Stimulated activated naive CD8-positive, alpha-beta T cell treated with anti-CD3 and anti-CD28 coated beads, Interleukin-15, amount 100 ng/mL, for 72 hours (primary cell): Measurements from ENCODE around the gene CREB1.

Source experiments
- ATAC-seq: fragments of 150-1000 bp; cut with Tn5 transposase; 2 replicates; pipeline ENCODE4 v1.10.0; 2021; ENCODE audit warnings: mild to moderate bottlenecking, moderate library complexity
- DNase-seq, 2 donors: peaks; one replicate each; pipeline ENCODE4 v3.0.0; 2021 to 2022
- H3K27ac Mint-ChIP-seq, 2 donors: one replicate each; pipeline ENCODE4 v1.8.0; 2022; ENCODE audit warnings: mild to moderate bottlenecking in 2 of 2, mixed read lengths in 2 of 2, moderate library complexity in 2 of 2
- H3K27me3 Mint-ChIP-seq: one replicate; pipeline ENCODE4 v1.8.0; 2022; ENCODE audit warnings: mixed read lengths
- H3K4me1 Mint-ChIP-seq: one replicate; pipeline ENCODE4 v1.8.0; 2022; ENCODE audit warnings: mild to moderate bottlenecking, mixed read lengths
- H3K4me3 Mint-ChIP-seq, 2 donors: one replicate each; pipeline ENCODE4 v1.8.0; 2022; ENCODE audit warnings: mild to moderate bottlenecking in 2 of 2, mixed read lengths in 2 of 2, moderate library complexity in 1 of 2
- H3K9me3 Mint-ChIP-seq, 2 donors: one replicate each; pipeline ENCODE4 v1.8.0; 2022; ENCODE audit warnings: mixed read lengths in 2 of 2

The CREB1 gene

GRCh38 chr2:207497596-207497995 is 32.2 kb upstream of the CREB1 start:
- H3K27ac Mint-ChIP-seq, result no peak overlapping the region
- no peak overlapping the region for H3K4me3 Mint-ChIP-seq
- H3K9me3 Mint-ChIP-seq, result no peaks in the 10 kb centered on the region
- peaks cover 33% of the 10 kb centered on the region for H3K4me1 Mint-ChIP-seq
- ATAC-seq (no peak), DNase-seq (no peak)
- no peaks in the 10 kb centered on the region for H3K27me3 Mint-ChIP-seq

- Mint-ChIP-seq H3K27ac (no peak overlapping the region), H3K27me3 (no peaks in the 10 kb centered on the region), H3K4me3 (no peak overlapping the region), H3K9me3 (no peaks in the 10 kb centered on the region), H3K4me1 (peaks cover 41% of the 10 kb centered on the region)
- DNase-seq (no peak), ATAC-seq (no peak)
These were observed 31.3 kb upstream of the CREB1 start for GRCh38 chr2:207498427-207498826.

DNA sequence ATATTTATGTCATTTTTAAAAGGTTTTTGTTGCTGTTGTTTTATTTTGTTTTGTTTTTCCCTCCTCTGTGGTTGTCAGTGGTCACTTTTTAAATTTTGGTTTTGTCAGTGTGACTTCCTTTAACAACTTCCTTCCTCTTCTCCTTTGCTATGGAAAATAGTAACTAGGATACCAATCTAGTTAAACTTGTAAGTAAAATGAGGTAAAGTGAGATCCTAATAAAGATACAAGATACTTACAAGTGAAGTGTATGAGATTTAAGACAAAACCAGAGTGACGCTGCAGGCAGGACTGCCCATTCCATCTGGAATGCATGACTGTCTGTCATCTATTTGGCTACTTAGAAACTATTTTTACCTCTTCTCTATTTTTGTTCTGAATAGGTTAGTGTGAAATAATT is 30.6 kb upstream of the CREB1 start:
- H3K9me3 Mint-ChIP-seq, result no peaks in the 10 kb centered on the region
- no peak overlapping the region for H3K4me3 Mint-ChIP-seq
- peaks cover 48% of the 10 kb centered on the region for H3K4me1 Mint-ChIP-seq
- ATAC-seq (no peak), DNase-seq (no peak)
- no peak overlapping the region for H3K27ac Mint-ChIP-seq
- H3K27me3 Mint-ChIP-seq, result no peaks in the 10 kb centered on the region

GRCh38 chr2:207501802-207502576 is 27.8 kb upstream of the CREB1 start:
- no peak for ATAC-seq
- no peaks in the 10 kb centered on the region for H3K27me3 Mint-ChIP-seq
- H3K4me3 Mint-ChIP-seq, result no peak overlapping the region
- no peak for DNase-seq
- peaks cover 77% of the 10 kb centered on the region for H3K4me1 Mint-ChIP-seq
- H3K27ac Mint-ChIP-seq, result no peak overlapping the region
- no peaks in the 10 kb centered on the region for H3K9me3 Mint-ChIP-seq

DNA sequence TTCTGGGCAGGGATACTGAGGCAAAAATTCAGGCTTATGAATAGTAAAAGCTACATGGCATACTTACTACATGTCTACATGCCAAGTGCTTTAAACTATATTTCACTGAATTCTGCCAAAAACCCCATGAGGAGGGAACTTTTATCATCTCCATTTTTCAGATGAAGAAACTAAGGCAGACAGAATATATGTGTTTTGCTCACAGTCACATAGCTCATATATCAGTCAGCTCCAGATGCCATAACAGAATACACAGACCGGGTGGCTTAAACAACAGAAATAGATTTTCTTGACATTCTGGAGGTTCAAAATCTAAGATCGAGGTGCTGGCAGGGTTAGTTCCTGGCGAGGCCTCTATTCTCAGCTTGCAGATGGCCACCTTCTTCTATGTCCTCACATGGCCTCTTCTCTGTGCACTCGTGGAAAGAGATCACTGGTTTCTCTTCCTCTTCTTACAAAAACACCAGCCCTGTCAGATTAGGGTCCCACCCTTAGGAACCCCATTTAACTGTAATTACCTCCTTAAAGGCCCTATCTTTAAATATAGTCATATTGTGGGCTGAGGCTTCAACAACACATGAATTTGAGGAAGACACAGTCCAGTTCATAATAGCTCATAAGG is 27.1 kb upstream of the CREB1 start:
- Mint-ChIP-seq H3K4me1 (peaks cover 79% of the 10 kb centered on the region), H3K9me3 (no peaks in the 10 kb centered on the region), H3K4me3 (no peak overlapping the region), H3K27ac (no peak overlapping the region), H3K27me3 (no peaks in the 10 kb centered on the region)
- ATAC-seq (no peak), DNase-seq (no peak)

DNA sequence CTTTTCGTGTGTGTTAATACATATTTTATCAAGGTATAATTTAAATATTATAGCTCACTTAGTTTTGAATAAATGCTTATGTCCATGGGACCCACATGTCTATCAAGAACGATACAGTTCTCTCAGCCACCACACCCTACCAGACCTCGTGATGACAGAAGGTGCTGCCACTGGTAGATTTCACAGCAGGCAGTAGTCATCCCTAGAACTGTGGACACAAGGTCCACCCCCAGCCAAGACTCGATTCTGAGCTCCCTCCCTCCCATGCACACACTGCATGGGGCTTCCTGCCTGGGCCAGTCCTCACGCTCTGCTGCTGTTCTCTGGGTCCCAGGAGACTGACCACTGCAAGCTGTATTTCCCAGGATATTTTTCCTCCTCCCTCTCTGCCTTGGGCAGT is 26.5 kb upstream of the CREB1 start:
- DNase-seq (no peak), ATAC-seq (peak; percentile 79)
- H3K27ac Mint-ChIP-seq, result peak overlapping the region in 1 of 2 donors; percentile 34
- H3K9me3 Mint-ChIP-seq, result no peaks in the 10 kb centered on the region
- H3K27me3 Mint-ChIP-seq, result no peaks in the 10 kb centered on the region
- H3K4me1 Mint-ChIP-seq, result peaks cover 79% of the 10 kb centered on the region
- no peak overlapping the region for H3K4me3 Mint-ChIP-seq

- no peak for ATAC-seq
- peaks cover 72% of the 10 kb centered on the region for H3K4me1 Mint-ChIP-seq
- no peak for DNase-seq
- H3K9me3 Mint-ChIP-seq, result no peaks in the 10 kb centered on the region
- peak overlapping the region in 1 of 2 donors; percentile 54 for H3K27ac Mint-ChIP-seq
- peak overlapping the region; percentile 72 to 74 for H3K4me3 Mint-ChIP-seq
- no peaks in the 10 kb centered on the region for H3K27me3 Mint-ChIP-seq
These were observed 25.1 kb upstream of the CREB1 start for GRCh38 chr2:207504513-207505170.

- Mint-ChIP-seq H3K27me3 (no peaks in the 10 kb centered on the region), H3K4me1 (peaks cover 70% of the 10 kb centered on the region), H3K27ac (peak overlapping the region; percentile 9 to 54), H3K4me3 (peak overlapping the region; percentile 72 to 74), H3K9me3 (no peaks in the 10 kb centered on the region)
- ATAC-seq, result no peak
- DNase-seq, result no peak
These were observed 24.6 kb upstream of the CREB1 start for GRCh38 chr2:207505171-207505570.

DNA sequence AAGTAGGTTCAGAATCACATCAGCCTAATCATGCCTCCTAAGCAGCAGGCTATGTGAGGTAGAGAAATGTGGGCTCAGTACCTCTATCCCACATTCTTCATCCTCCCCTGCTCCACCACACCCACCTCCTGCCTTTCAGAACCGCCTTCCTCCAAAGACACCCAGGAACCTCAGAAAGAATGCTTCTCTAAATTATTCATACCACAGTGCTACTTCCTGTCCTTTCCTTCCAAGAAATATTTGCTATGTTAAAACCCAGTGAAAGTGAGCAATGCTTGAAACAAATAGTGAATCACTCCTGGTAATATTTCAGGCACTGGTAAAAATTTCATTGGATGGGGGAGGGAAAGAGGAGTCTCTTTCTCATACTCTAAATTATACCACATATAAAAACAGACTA is 24.0 kb upstream of the CREB1 start:
- no peaks in the 10 kb centered on the region for H3K9me3 Mint-ChIP-seq
- ATAC-seq (peak; percentile 72), DNase-seq (peak in 1 of 2 donors; percentile 47)
- H3K27ac Mint-ChIP-seq, result peak overlapping the region in 1 of 2 donors; percentile 75
- H3K4me1 Mint-ChIP-seq, result peaks cover 64% of the 10 kb centered on the region
- peak overlapping the region; percentile 72 to 74 for H3K4me3 Mint-ChIP-seq
- H3K27me3 Mint-ChIP-seq, result no peaks in the 10 kb centered on the region

DNA sequence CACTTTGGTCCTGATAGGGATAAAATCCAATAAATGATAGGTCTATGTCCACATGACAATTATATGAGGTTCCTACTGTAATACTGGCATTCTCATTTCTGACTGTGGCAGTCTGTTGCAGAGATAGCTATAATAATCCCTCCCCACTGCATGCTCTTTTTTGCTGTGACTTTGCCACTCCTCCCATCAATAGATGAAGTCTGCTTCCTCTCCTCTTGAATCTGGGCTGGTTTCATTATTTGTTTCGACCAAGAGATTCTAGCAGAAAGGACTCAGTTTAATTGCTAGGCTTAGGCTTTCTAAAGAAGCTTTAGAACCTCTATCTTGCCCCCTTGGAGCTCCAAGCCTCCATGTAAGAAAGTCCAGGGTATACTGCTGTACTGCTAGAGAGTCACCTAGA is 23.3 kb upstream of the CREB1 start:
- ATAC-seq, result peak; percentile 2
- H3K9me3 Mint-ChIP-seq, result no peaks in the 10 kb centered on the region

GRCh38 chr2:207510148-207510547 is 19.6 kb upstream of the CREB1 start:
- peaks cover 52% of the 10 kb centered on the region for H3K4me1 Mint-ChIP-seq
- no peaks in the 10 kb centered on the region for H3K9me3 Mint-ChIP-seq
- DNase-seq, result no peak

More for the DNA sequence above, 23.3 kb upstream of the CREB1 start:
- Mint-ChIP-seq H3K27me3 (no peaks in the 10 kb centered on the region), H3K4me3 (peak overlapping the region; percentile 58 to 72), H3K4me1 (peaks cover 58% of the 10 kb centered on the region), H3K27ac (peak overlapping the region; percentile 0 to 75)
- DNase-seq, result no peak

DNA sequence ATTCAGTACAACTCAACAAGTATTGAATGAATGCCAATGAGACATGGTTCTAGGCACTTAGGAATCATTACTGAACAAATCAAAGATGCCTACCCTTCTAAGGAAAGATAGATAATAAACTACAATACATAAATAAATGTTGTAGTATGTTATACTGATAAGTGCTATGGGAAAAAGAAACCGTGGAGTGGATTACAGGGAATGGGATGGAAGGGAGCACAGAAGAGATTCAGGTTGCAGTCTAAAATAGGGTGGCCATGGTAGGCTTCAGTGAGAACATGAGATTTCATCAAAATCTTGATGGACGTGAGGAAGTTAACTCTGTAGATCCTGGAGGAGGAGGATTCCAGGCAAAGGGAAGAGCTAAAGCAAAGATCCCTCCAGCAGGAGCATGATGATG is 17.9 kb upstream of the CREB1 start:
- Mint-ChIP-seq H3K4me3 (no peak overlapping the region), H3K27ac (peak overlapping the region in 1 of 2 donors; percentile 13), H3K4me1 (peaks cover 50% of the 10 kb centered on the region), H3K9me3 (no peaks in the 10 kb centered on the region), H3K27me3 (no peaks in the 10 kb centered on the region)
- DNase-seq, result no peak
- no peak for ATAC-seq

More at GRCh38 chr2:207510148-207510547, 19.6 kb upstream of the CREB1 start:
- ATAC-seq, result no peak
- Mint-ChIP-seq H3K4me3 (no peak overlapping the region), H3K27ac (no peak overlapping the region), H3K27me3 (no peaks in the 10 kb centered on the region)

DNA sequence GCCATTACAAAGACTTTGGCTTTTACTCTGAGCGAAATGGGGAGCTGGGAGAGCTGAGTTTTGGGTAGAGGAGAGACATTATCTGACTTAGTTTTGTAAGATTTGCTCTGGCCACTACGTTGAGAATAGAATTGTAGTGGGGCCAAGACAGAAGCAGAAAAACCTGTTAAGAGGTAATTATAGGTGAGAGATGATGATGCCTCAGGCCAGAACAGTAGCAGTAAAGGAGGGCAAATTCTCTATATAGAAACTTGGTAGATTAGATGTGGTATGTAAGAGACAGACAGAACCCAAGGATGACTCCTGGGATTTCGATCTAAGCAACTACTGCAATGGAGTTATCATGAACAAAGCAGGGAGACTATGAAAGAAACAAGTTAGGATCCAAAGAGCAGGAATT is 17.4 kb upstream of the CREB1 start:
- Mint-ChIP-seq H3K4me3 (peak overlapping the region in 1 of 2 donors; percentile 40), H3K4me1 (peaks cover 51% of the 10 kb centered on the region), H3K9me3 (no peaks in the 10 kb centered on the region), H3K27me3 (no peaks in the 10 kb centered on the region), H3K27ac (peak overlapping the region in 1 of 2 donors; percentile 13)
- DNase-seq, result no peak
- ATAC-seq, result no peak

GRCh38 chr2:207513551-207514257 is 16.1 kb upstream of the CREB1 start:
- ATAC-seq, result peak; percentile 81
- Mint-ChIP-seq H3K4me3 (peak overlapping the region; percentile 63 to 72), H3K27ac (peak overlapping the region in 1 of 2 donors; percentile 85), H3K4me1 (peaks cover 52% of the 10 kb centered on the region), H3K9me3 (no peaks in the 10 kb centered on the region), H3K27me3 (no peaks in the 10 kb centered on the region)
- no peak for DNase-seq

DNA sequence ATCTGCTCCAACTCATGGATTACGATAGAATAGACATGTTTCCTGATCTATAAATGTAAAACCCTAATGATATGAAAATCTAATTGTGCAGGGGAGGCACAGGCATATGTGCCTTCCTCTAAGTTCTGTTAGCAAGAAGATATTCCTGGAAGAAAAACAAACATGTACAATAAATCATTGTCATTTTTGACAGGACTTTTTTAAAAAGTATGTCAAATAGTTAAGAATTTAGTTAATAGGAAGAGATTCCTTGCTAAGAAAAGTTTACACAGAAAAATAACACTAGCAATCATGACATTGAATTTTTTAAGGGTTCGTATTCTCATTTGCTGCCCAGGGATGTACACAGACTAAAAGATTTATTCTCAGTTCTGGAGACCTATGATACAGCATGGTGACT is 15.3 kb upstream of the CREB1 start:
- Mint-ChIP-seq H3K27ac (no peak overlapping the region), H3K4me1 (peaks cover 52% of the 10 kb centered on the region), H3K27me3 (no peaks in the 10 kb centered on the region)

More for the DNA sequence above, 15.3 kb upstream of the CREB1 start:
- Mint-ChIP-seq H3K4me3 (no peak overlapping the region), H3K9me3 (peaks cover 0 to 7% of the 10 kb centered on the region in 2 donors)
- DNase-seq (no peak), ATAC-seq (no peak)
